Ovary (tissue), 9 donors: ENCODE results near the gene SLC6A4. TPM values are rescaled to one million over a fixed set of nuclear protein-coding genes. Genes with fewer than 3 reads are reported as not detected.

Experiments
- DNase-seq, 5 donors: peaks; one replicate each; pipeline ENCODE4 v3.0.0-alpha.2; 2019 to 2020
- H3K27ac ChIP-seq, 2 donors: fragments of 200-600 bp; one replicate each; pipeline versions ENCODE4 v1.5.1 to v1.8.0; 2019 to 2022
- H3K27me3 ChIP-seq: fragments of 200-600 bp; one replicate; pipeline ENCODE4 v1.8.0; 2022
- H3K36me3 ChIP-seq: fragments of 200-600 bp; sonication (generic); one replicate; pipeline ENCODE4 v1.5.1; 2019
- H3K4me1 ChIP-seq: one replicate; pipeline ENCODE4 v1.8.1; 2013; ENCODE audit warnings: mild to moderate bottlenecking, moderate library complexity; ENCODE audit not compliant: insufficient read depth
- H3K4me3 ChIP-seq: fragments of 200-600 bp; sonication (generic); one replicate; pipeline ENCODE4 v1.5.1; 2017
- H3K9me3 ChIP-seq, 2 donors: fragments of 200-600 bp in 1 of 2; sonication (generic) in 1 of 2; one replicate each; pipeline versions ENCODE4 v1.5.1 to v1.8.1; 2013 to 2019; ENCODE audit warnings: mild to moderate bottlenecking in 1 of 2, moderate library complexity in 1 of 2
- EP300 ChIP-seq: sonication (generic); formaldehyde crosslinking; IDR thresholded peaks from one replicate; pipeline ENCODE4 v1.6.1; 2017; ENCODE audit warnings: antibody characterized with exemption
- POLR2A ChIP-seq: fragments of 450-650 bp; IDR thresholded peaks from one replicate; pipeline ENCODE4 v1.6.1; 2017; ENCODE audit warnings: antibody characterized with exemption, mild to moderate bottlenecking, moderate library complexity
- WGBS, 3 donors: extraction: QIAGEN DNeasy Blood & Tissue Kit in 1 of 3; methylation state at CpG; one replicate each; pipeline versions ENCODE4 v1.1.5 to v1.1.7; 2013 to 2017; 5-methylcytosine and 5-hydroxymethylcytosine counted together
- intact Hi-C, 4 donors: fragments of 100-400 bp; cut with DNase I; formaldehyde crosslinking; loops; one replicate each; pipeline versions ENCODE4 v1.11.0 to v1.15.1; 2022 to 2023
- polyA plus RNA-seq, 2 donors: library from polyadenylated mRNA; stranded (reverse); fragments of 200-250 nt in 1 of 2; fragments of 350-450 nt in 1 of 2; fragmentation: Illumina TruSeq in 1 of 2; extraction: RNeasy Lipid Tissue Mini Kit (QIAGEN cat#74804) in 1 of 2; gene quantifications; one replicate each; pipeline ENCODE4 v1.2.3, GENCODE V29; 2013 to 2014
- total RNA-seq, 7 donors: library from RNA; depleted of rRNA in 2 of 7; stranded (reverse); fragments of >200 nt in 2 of 7; fragmentation: NEBNext Ultra II Directional in 3 of 7; extraction: Animal tissue kit (Norgen Biotek cat#: 25700) in 3 of 7; gene quantifications; one replicate each; pipeline versions ENCODE4 v1.1.0 to v1.2.4, GENCODE V29; 2016 to 2023
- TF ChIP-seq, protein P1 (sequence below), 3 donors: fragments of 450-650 bp in 2 of 3; fragments of 200-600 bp in 1 of 3; IDR thresholded peaks; one replicate each; pipeline versions ENCODE4 v1.5.1 to v1.8.0; 2016 to 2022; ENCODE audit warnings: antibody characterized with exemption in 3 of 3, mild to moderate bottlenecking in 1 of 3
- donor health status: DM: no; HTN: no; CAD: no; lungs with moderate emphysema.
- donor health status: DM: no; HTN: no; CAD: no.
- donor health status: Bipolar disorder and iron deficiency.
- donor health status: DM: yes; HTN: yes; CAD: no.
- donor health status: DM: no; HTN: no; CAD: no.
- donor health status: DM: yes; HTN: yes; CAD: no.

Gene SLC6A4
- total and polyA plus RNA-seq, 9 donors = 0.05 to 8.3 (median 0.87) TPM; not detected in 4

DNA sequence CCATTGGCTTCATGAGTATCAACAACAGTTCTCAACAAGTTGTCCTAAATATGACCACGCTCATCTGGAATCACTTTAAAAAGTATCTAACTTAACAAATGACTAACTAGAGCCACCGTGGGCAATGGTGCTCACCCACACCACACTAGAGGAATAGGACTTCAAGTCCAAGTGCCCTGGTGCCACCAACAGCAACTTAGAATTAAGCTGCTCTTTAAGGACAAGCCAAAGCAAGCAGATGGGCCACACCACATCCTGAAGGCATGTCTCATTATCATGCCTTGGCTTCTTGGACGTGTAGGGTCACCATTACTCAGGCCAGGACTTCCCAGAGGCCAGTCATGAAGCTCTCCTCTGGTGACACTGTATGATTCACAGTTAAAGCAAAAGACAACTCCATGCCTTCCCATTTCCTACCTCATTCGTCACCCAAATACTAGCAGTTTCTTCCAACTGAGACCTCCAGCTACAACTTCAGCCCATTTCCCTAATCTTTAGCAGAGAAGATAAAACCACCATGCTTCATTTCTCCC lies 9.4 kb upstream of the SLC6A4 start:
- H3K27ac ChIP-seq = no peak overlapping the region
- intact Hi-C loops = no loop called here
- no peak for DNase-seq
- whole genome bisulfite sequencing, 3 donors = 75 to 90% (median 79%) methylated on average over 4 of the region's 4 CpGs
- H3K36me3 ChIP-seq = no peaks in the 10 kb centered on the region
- no peaks in the 10 kb centered on the region for H3K27me3 ChIP-seq
- H3K4me1 ChIP-seq = no peaks in the 10 kb centered on the region
- no peak overlapping the region for H3K4me3 ChIP-seq
- no peaks in the 10 kb centered on the region for H3K9me3 ChIP-seq
- TF ChIP-seq, protein P1, sequence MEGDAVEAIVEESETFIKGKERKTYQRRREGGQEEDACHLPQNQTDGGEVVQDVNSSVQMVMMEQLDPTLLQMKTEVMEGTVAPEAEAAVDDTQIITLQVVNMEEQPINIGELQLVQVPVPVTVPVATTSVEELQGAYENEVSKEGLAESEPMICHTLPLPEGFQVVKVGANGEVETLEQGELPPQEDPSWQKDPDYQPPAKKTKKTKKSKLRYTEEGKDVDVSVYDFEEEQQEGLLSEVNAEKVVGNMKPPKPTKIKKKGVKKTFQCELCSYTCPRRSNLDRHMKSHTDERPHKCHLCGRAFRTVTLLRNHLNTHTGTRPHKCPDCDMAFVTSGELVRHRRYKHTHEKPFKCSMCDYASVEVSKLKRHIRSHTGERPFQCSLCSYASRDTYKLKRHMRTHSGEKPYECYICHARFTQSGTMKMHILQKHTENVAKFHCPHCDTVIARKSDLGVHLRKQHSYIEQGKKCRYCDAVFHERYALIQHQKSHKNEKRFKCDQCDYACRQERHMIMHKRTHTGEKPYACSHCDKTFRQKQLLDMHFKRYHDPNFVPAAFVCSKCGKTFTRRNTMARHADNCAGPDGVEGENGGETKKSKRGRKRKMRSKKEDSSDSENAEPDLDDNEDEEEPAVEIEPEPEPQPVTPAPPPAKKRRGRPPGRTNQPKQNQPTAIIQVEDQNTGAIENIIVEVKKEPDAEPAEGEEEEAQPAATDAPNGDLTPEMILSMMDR (IDR thresholded peaks at IDR 0.05) = no peak
- TF ChIP-seq POLR2A (no peak), EP300 (no peak)

GRCh38 chr17:30243568-30243967 lies 8.1 kb upstream of the SLC6A4 start:
- WGBS, 3 donors = 76 to 81% (median 80%) methylated on average over 8 of the region's 8 CpGs
- H3K4me1 ChIP-seq = no peaks in the 10 kb centered on the region
- H3K27me3 ChIP-seq = no peaks in the 10 kb centered on the region
- TF ChIP-seq, protein P1 (IDR thresholded peaks at IDR 0.05) = no peak
- no peak for TF ChIP-seq POLR2A
- no peak for TF ChIP-seq EP300
- no peak for DNase-seq
- H3K36me3 ChIP-seq = no peaks in the 10 kb centered on the region
- no peaks in the 10 kb centered on the region for H3K9me3 ChIP-seq
- H3K27ac ChIP-seq = no peak overlapping the region
- H3K4me3 ChIP-seq = no peak overlapping the region
- intact Hi-C loops = no loop called here

- 88 to 94% (median 92%) methylated on average over 4 of the region's 4 CpGs for WGBS, 3 donors
- no peak overlapping the region for H3K27ac ChIP-seq
- no peak for TF ChIP-seq POLR2A
- TF ChIP-seq, protein P1 (IDR thresholded peaks at IDR 0.05) = no peak
- TF ChIP-seq EP300 = no peak
- intact Hi-C loops = no loop called here
- no peaks in the 10 kb centered on the region for H3K9me3 ChIP-seq
- no peaks in the 10 kb centered on the region for H3K4me1 ChIP-seq
- no peak overlapping the region for H3K4me3 ChIP-seq
- no peak for DNase-seq
- H3K27me3 ChIP-seq = no peaks in the 10 kb centered on the region
- H3K36me3 ChIP-seq = no peaks in the 10 kb centered on the region
Measured at GRCh38 chr17:30243002-30243401, 7.5 kb upstream of the SLC6A4 start.

DNA sequence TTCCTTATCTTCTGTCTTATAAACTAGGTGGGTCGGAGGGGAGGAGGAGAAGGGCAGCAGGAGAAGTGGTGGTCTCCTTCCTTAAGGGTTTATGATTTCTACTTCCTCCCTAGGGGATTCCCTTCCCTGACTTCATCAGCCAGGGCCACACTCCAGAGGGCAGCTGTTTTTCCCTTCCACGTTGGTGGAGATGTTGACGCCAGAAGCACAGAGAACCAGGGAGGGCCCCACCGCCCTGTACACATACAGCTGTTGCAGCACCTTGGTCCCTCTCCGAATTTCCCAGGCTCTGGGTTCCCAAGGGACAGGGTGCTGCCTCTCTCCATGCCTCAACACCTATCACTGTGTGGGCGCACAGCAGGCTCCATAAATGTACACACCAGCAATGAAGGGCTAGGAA lies 5.6 kb upstream of the SLC6A4 start:
- WGBS, 3 donors = 64 to 82% (median 75%) methylated on average over 6 of the region's 6 CpGs

More for the DNA sequence above, 5.6 kb upstream of the SLC6A4 start:
- Histone ChIP-seq H3K4me3 (no peak overlapping the region), H3K27ac (no peak overlapping the region), H3K9me3 (no peaks in the 10 kb centered on the region), H3K27me3 (no peaks in the 10 kb centered on the region), H3K36me3 (no peaks in the 10 kb centered on the region), H3K4me1 (no peaks in the 10 kb centered on the region)
- DNase-seq = no peak
- no peak for TF ChIP-seq POLR2A
- TF ChIP-seq, protein P1 (IDR thresholded peaks at IDR 0.05) = no peak
- TF ChIP-seq EP300 = no peak
- intact Hi-C loops = no loop called here
